NCI-H446 treated with DMSO at 0.1 percent for 48 hours (cell line): Measurements from ENCODE around the gene SLC43A2.

Experiments
- DNase-seq: peaks from one replicate; lab custom pipeline; 2025; lab: John Stamatoyannopoulos, UW

SLC43A2 gene

DNA sequence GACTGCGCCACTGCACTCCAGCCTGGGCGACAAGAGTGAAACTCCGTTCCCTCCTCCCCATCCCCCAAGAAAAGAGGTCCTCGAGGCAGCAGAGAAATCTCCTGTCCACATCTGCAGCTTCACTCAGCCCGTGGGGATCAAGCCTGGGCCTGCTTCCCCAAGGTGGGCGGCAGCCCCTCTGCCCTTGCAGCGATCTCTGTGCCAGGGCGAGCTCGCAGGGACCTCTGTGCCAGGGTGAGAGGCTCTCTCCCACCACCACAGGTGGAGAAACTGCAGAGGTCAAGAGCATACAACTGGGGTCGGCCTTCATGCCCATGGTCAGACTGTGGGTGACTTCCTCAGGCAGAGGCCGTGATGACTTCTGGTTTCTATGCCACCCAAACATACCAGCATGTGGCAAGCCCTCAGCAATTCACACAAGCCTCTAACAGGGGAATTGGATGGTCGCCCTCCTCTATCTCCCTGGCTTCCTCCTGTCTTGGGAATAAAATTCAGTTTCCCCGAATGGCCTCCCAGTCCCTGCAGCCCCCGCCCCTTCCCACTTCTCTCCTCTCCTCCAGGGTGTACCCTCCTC lies 5.5 kb downstream of the SLC43A2 start:
- DNase-seq: no peak

DNA sequence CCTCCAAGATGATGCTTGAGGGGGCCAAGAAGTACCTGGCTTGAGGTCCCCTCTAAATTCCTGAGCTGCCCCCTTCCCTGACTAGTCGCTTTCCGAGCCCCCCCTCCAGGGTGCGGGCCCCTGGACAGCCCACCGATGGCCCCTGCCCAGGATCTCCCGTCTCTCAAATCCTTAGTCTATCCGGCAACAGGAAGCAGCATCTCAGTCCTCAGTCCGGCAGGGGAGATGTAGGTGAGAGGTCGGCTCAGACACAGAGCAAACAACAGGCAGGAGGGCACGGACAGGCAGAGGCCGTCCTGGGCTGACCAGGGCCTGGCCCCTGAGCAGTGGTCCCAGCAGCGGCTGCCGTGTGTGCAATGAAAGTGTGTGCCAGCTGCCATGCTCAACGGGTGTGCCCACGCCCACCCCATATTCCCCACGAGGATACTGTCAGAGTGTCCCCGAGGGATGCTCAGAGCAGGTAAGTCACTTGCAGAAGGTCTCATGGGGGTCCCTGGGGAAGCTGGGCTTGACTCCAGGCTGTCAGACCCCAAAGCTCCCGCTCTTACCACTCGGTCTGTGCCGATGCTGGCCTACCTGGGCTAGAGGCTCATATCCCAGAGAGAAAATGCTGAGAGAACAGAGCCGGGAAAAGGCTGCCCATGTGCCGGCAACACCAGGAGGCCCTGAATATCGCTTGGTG lies 7.2 kb downstream of the SLC43A2 start:
- no peak for DNase-seq

DNA sequence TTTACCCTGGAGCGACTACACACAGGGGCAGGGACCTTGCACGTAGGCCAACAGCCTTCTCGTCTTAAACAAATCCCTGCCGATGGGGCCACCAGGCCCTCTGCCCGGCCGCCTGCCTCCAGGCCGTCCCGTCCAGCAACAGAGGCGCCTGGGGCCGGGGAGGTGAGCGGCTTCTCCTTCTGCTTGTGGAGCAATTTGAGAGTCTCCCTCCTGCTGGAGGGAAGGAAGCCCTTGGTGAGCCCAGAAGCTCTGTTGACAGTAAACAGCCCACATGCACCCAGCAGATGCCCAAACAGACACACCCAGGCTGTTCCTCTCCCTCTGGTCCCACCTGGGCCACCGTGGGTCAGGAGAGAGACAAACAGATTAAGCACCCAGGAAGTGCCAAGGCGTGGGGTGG lies 8.1 kb downstream of the SLC43A2 start:
- DNase-seq: no peak

DNA sequence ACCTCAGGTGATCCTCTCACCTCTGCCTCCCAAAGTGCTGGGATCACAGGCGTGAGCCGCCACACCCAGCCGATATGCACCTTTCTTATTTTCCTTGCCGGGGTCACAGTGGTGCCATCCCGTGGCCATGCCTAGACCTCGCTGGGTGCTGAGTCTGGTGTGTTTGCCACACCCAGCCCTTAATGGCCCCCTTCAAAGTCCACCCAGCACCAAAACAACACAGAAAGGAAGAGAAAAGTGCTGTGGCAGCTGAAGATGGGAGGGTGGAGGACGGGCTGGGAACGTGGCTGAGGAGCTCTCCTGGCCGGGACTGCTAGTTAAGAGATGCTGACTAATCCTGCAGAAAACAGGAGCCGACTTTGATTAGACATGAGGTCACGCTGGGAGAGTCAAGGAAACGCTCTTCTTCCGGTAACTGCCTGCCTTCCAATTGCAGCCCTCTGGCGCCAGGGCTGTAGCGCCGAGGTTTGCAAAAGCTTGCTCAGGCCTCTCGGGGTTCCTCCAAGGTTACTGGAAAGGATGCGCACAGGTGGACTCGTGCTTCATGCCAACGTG lies 10.9 kb downstream of the SLC43A2 start:
- DNase-seq: no peak

DNA sequence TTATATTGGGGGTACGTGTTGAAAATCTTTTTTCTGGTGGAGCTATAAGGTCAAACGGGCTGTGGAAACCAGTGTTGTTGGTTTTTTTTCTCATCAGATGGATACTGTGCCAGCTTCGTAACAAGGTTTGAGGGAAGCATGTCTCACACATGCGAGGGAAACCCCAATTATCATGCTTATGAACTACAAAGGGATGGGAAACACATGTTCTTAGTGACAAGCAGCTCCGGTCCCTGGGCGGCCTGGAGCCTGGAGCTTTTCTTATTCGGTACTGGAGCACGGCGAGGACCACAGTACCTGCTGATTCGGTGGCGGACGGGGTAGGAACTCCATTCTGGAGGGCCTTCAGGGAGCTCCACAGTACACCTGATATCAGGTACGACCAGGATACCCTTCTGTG lies 12.5 kb downstream of the SLC43A2 start:
- DNase-seq: no peak

DNA sequence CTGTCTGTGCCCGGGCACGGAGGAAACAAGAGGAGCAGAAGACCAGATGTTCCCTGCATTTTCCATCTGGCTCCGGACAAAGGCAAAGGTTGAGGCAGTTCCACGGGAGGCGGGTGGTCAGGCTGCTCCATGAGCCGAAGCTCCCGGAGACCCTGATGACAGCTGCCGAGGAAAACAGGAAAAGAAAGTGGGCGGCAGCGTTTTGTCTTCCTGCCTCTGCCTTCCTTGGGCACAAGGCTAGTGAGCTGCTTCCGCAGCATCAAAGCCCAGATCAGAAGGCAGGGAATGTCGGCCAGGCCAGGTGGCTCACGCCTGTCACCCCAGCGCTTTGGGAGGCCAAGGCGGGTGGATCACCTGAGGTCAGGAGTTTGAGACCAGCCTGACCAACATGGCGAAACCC lies 16.2 kb downstream of the SLC43A2 start:
- DNase-seq: no peak

DNA sequence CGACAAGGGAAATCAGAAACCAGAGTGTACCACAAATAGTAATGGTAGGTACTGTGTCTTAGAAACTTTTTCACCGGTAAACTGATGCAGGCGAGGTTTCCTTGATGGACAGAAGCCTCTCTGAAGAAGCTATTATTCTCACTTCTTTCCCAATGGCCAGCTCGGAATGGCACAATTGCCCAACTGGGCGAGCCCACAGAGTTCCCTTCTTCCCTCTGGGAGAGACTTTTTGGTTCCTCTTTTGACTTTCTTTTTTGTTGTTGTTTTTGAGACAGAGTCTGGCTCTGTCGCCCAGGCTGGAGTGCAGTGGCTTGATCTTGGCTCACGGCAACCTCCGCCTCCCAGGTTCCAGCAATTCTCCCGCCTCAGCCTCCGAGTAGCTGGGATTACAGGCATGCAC lies 16.9 kb downstream of the SLC43A2 start:
- DNase-seq: no peak

DNA sequence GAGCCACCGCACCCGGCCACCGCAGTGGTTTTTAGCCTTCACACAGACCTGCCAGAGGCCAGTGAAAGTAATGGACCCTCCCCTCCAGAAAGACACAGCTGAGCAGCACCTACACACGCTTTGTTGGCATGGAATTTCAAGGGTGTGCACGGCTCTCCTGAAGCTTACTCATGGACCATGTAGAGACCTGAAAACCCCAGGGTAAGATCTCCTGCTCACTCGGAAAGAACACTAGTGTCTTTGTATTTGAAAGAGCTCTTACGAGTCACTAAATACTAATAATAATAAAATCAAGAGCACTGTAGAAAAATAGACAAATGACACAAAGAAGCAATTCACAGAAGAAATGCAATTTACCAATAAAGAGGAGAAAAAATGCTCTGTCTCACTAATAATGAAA lies 20.0 kb downstream of the SLC43A2 start:
- no peak for DNase-seq

DNA sequence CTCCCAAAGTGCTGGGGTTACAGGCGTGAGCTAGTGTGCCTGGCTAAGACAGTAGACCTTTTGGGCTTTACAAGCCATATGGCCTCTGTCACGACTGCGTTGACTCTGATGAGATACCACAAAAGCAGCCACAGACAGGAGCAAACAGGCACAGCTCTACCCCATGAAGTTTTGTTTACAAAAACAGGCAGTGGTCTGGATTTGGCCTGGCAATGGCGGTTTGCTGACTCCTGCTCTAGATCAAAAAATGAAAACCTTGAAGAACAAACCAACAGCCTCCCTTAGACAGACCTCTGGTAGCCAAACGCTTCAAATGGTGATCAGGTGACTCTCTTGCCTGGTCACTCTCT lies 20.7 kb downstream of the SLC43A2 start:
- DNase-seq: no peak

DNA sequence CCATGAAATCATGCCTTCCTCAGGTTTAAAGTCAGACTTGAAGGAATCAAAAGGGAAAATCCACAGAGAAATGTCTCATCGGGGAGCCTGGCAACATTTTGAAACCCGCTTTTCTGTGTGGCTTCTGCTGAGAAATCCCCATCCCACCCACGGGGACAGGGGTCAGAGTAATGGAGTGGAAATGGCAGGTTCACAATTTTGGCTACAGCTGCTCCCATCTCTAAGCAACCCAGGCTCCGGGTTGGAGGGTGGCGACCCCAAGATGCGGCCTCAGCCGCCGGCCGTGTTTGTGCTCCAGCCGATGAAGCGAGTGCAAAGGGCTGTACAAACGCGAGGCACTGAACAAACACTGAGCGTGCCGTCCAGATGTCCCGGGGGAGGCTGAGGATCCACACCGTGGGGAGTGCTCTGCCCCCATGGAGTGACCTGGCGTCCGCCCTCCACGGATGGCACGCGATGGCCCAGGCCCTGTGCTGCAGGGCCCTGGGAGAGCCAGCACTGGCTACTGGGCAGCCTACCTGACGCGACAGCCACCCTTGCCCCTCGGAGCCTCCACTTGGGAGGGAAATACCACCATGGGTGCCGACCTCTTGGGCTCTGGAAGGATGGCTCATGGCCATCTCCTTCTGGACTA lies 22.2 kb downstream of the SLC43A2 start:
- DNase-seq: no peak

DNA sequence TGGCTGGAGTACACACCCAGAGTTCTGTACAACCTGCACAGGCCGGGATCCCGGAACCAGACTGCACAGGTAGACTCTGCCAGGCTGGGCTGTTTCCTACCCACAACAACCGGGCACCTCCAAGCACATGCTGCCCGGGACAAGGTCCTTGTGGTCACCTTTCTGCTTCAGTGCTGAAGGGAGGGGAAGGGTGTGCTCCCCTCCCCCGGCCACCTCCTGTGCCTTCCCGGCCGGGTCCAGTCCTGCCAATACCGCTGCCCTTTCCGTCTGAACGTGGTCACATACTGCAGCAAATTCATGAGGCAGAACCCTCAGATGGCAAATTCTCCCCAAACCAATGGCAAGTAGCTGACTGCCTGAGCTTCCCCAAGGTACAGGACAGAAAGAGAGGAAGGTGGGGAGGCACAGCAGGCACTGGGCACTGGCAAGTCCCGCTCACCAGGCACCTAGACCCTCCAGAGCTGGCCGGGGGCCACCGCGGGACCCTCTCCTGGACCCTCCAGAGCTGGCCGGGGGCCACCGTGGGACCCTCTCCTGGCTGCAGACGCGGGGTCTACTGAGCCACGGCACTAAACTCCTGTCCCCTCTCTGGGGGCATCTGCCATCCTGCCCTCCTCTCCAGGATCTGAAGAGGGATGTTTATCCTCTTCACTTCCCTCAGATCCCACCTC lies 22.8 kb downstream of the SLC43A2 start:
- no peak for DNase-seq

DNA sequence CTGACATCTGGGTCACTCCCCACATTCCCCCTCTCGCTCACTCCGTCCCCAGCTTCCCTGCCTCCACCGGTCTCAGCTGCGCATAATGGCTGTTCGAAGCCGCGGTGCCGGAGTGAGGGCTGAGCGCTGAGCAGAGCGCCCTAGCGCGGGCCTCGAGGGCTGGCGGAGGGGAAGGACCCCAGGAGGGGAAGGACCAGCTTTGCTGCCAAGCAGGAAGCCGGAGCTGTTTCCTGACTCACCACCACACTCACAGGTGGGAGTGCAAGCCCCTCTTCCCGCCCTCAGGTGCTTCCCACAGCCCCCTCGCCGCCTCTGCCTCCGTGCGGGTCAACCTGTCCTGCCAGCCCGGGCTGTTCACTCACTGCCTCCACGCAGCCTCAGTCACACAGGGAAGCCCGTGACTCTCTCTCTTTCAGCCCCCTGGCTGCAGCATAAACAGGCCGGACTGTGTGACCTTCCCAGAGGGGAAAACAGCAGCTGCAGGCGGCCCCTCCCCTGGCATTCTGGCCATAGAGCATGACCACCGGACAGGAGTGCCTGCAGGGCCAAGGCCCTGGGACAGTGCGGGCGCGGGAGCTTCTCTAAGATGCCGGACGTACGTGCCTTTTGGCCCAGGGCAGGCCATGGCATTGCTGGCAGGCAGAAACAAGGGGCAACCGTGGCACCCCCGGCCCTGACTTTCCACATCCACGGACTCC lies 23.7 kb downstream of the SLC43A2 start:
- DNase-seq: no peak

DNA sequence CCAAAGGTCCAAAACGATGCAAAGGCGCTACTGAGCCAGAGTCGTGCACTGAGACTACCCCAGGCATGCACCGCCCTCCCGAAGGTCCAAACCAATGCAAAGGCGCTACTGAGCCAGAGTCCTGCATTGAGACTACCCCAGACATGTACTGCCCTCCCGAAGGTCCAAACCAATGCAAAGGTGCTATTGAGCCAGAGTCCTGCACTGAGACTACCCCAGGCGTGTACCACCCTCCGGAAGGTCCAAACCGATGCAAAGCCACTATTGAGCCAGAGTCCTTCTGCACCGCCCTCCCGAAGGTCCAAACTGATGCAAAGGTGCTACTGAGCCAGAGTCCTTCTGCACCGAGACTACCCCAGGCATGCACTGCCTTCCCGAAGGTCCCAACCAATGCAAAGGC lies 27.1 kb downstream of the SLC43A2 start:
- no peak for DNase-seq

DNA sequence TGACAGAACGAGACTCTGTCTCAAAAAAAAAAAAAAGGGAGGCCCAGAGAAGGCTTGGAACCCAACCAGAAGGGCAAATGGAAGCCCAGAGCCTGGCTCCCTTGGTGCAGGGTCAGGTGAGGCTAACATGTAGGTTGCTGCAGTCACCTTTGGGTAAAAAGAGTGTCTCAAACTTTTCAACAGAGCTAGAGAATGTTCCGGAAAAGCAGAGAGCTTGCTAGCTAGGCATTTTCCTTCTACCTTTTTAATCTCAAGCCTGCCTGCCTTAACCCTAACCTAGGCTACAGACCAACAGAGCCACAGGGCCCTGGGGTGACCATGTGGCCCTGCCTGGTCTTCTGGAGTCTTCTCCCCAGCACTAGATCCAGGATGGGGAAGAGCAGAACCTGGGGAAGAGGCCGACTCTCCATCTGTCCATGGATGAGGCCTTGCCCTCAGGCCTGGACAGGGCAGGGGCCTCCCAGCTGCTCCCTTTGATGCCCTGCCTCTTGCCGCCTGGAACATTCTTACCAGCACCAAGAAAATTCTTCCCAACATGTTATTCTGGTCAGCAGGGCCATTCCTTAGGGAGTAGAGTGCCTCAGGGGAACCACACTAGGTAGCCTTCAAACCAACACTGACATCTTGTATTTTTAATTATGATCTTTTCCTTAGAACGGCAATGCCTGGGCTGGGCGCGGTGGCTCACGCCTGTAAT lies 30.1 kb downstream of the SLC43A2 start:
- DNase-seq: no peak

DNA sequence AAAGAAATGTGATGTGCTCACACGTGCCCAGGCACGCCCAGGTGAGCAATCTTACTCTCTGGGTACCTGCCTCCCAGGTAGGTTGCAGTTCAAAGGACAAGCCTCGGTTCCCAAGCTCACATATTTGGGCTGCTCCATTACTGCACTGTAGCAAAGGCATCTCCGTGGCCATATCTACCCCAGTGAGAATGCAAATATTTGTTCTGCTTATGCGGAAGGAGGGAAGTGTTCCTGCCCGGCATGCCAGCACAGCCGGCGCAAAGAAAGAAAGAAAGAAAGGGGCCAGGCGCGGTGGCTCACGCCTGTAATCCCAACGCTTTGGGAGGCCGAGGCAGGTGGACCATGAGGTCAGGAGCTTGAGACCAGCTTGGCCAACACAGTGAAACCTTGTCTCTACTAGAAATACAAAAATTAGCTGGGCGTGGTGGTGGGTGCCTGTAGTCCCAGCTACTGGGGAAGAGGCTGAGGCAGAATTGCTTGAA lies 30.7 kb downstream of the SLC43A2 start:
- no peak for DNase-seq

DNA sequence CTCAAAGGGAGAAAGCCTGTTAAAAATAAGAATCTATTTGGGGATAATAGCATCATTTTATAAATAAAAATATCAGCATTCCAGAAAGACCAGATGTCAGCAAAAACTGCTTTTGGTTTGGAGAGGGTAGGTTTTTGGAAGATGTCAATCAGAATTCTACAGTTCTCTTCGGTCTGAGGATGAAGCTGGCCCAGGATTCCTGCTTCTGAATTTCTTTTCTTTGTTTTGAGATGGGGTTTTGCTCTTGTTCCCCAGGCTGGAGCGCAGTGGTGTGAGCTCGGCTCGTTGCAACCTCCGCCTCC lies 35.1 kb downstream of the SLC43A2 start:
- DNase-seq: no peak

DNA sequence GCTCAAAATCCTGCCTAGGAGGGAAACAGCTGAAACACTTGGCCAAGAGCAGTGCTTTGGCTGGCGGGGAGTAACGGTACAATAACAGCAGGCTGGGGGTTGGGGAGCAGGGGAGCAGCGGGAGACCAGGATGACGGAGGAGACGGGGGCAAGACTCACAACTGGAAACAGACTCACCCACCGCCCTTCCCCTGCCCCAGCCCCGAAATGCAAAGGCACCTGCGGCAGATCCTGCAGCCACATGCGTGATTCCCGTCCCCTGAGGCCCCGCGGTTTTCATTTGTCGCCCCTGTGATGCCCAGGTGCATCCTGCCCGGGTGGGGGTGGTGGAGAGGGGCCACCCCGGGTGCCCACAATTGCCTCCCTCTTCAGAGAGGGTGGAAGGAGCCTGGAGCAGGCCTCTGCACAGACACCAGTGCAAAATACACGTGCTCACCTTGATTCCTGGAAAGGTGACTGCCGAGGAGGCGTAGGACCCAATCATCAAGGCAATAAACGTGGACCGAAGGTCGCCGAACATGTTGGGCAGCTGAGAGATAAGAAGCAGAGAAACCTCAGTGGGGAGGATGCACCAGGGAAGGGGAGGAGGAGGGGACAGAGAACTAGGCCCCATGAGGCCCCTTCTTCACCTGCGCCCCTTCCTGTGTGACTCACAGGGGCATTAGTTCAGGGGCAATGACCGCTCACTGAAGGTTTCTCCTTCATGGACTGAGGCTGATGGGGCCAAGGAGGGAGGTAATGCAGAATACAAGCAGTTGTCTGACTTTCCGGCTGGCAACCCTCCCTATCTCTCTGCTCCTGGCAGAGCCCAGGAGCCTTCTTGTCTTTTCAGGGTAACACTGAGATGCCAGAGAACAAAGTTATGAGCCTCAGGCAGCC lies 35.6 kb downstream of the SLC43A2 start:
- DNase-seq: no peak

DNA sequence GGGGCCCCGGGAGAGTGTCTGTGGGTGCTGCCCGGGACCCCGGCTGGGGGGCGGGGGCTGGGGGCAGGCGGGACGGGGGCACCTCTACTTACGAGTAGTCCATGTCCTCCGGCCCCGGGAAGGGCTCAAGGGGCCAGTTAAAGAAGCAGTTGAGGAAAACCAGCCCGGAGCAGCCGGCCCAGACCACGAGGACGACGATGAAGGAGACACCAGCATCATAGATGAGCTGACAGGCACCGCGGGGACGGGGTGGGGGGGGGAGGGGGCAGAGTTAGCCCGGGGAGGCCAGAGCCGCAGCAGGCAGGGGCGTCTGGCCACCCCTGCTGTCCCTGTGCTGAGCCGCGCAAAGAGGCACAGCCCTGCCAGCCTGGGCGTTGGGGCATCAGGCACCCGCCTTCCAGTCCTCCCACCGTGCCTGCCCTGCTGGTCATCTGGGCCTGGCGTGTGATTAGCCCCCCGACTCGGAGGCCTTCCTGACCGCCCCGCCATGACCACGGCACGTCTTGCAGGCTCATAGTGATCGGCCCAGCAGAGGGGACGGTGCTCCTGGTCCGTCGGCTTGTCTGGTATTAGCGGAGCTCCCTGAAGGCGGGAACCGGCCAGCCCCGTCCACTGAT lies 37.1 kb downstream of the SLC43A2 start:
- DNase-seq: no peak

DNA sequence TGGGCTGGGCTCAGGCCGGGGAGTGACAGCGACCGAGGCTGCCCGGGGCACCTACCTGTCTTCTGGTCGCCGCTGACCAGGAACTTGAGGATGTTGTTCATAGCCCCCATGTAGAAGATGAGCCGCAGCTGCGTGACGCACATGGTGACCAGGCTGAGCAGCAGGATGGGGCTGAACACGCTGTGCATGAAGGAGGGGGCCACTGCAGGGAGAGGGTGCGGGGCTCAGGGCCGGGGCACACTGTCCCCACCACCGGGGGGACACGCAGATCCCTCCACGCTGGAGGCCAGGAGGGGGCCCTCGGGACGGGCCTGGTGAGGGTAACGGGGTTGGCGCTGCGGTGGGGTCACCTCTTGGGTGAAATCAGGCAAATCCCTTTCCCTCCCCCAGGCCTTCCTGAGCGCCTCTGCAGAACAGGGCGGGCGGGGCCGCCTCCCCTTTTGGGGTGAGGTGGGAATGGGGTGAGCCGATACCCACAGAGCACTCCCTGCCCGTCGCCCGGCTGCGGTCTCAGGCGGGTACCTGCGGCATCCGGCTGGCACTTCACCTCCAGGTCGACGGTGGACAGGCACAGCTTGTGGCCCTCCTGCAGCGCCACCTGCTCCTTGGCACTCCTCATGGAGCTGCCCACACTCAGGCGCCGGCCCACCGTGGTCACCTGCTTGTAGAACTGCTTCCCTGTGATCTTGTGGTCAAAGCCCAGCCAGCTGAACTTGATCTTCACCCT lies 37.7 kb downstream of the SLC43A2 start:
- DNase-seq: no peak
